ENCODE results near the gene IQSEC3.
"Not testable (repeated sequence)": the region's sequence is repeated elsewhere in the genome, so short reads cannot be mapped to it uniquely, and the experiment has no call there.

DNA sequence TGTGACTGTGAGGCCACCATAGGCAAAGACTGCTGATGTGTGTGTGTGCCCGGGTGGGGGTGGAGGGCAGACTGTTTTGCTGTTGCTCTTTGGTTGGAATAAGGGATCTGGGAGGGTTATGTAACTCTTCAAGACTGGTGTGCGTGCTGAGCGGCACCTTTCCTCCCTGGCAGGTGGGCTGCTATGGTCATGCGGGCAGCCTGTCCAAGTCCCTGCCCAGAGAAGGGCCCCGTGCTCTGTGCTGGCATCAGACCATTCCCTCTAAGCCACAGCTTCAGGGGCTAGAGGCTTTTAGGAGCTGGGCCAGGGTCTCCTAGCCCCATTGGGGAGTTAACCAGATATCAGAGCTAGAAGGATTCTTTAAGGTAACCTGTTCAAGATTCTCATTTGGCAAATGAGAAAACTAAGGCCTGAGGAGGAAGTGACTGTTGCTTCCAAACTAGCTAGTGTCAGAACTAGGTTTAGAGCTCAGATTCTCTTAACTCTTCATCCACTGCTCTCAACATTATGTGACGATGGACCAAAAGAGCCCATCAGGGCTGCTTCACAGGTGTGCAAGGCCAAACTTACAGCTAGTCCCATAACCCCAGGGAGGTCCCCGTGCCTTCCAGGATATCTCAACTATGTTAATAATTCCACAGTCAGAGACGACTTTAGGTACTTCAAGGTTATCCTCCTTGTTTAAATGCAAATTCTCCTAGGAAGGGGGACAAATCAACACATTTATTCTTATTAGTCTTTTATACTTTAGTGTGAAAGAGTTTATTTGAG, 8.0 kb downstream of the IQSEC3 start:
- TF ChIP-seq, protein P1, sequence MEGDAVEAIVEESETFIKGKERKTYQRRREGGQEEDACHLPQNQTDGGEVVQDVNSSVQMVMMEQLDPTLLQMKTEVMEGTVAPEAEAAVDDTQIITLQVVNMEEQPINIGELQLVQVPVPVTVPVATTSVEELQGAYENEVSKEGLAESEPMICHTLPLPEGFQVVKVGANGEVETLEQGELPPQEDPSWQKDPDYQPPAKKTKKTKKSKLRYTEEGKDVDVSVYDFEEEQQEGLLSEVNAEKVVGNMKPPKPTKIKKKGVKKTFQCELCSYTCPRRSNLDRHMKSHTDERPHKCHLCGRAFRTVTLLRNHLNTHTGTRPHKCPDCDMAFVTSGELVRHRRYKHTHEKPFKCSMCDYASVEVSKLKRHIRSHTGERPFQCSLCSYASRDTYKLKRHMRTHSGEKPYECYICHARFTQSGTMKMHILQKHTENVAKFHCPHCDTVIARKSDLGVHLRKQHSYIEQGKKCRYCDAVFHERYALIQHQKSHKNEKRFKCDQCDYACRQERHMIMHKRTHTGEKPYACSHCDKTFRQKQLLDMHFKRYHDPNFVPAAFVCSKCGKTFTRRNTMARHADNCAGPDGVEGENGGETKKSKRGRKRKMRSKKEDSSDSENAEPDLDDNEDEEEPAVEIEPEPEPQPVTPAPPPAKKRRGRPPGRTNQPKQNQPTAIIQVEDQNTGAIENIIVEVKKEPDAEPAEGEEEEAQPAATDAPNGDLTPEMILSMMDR (IDR thresholded peaks at IDR 0.05; ENCODE audit: poor library complexity, severe bottlenecking), result not testable (repeated sequence)
- not testable (repeated sequence) for TF ChIP-seq MXI1 (conservative IDR thresholded peaks at IDR 0.05; ENCODE audit: poor library complexity, severe bottlenecking); EZH2 (IDR thresholded peaks at IDR 0.05; ENCODE audit: borderline replicate concordance, insufficient read depth, low read length, poor library complexity, severe bottlenecking); EP300 (conservative IDR thresholded peaks at IDR 0.05; ENCODE audit: poor library complexity, severe bottlenecking); RAD21 (conservative IDR thresholded peaks at IDR 0.05); POLR2AphosphoS5 (IDR thresholded peaks at IDR 0.05)
- TF ChIP-seq, protein P2, sequence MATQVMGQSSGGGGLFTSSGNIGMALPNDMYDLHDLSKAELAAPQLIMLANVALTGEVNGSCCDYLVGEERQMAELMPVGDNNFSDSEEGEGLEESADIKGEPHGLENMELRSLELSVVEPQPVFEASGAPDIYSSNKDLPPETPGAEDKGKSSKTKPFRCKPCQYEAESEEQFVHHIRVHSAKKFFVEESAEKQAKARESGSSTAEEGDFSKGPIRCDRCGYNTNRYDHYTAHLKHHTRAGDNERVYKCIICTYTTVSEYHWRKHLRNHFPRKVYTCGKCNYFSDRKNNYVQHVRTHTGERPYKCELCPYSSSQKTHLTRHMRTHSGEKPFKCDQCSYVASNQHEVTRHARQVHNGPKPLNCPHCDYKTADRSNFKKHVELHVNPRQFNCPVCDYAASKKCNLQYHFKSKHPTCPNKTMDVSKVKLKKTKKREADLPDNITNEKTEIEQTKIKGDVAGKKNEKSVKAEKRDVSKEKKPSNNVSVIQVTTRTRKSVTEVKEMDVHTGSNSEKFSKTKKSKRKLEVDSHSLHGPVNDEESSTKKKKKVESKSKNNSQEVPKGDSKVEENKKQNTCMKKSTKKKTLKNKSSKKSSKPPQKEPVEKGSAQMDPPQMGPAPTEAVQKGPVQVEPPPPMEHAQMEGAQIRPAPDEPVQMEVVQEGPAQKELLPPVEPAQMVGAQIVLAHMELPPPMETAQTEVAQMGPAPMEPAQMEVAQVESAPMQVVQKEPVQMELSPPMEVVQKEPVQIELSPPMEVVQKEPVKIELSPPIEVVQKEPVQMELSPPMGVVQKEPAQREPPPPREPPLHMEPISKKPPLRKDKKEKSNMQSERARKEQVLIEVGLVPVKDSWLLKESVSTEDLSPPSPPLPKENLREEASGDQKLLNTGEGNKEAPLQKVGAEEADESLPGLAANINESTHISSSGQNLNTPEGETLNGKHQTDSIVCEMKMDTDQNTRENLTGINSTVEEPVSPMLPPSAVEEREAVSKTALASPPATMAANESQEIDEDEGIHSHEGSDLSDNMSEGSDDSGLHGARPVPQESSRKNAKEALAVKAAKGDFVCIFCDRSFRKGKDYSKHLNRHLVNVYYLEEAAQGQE (IDR thresholded peaks at IDR 0.05; ENCODE audit: borderline replicate concordance), result not testable (repeated sequence)

Measured in neural cell (in vitro differentiated cells).